ENCODE results near the gene TMEM9. TPM values are rescaled to one million over a fixed set of nuclear protein-coding genes. Genes with fewer than 3 reads are reported as not detected.

Gene TMEM9
- total and polyA plus RNA-seq, 2 of the 8 experiments (the other 6 are each of a cell fraction or from before 2014, with no cell fraction given) = 79.9 to 181 TPM

DNA sequence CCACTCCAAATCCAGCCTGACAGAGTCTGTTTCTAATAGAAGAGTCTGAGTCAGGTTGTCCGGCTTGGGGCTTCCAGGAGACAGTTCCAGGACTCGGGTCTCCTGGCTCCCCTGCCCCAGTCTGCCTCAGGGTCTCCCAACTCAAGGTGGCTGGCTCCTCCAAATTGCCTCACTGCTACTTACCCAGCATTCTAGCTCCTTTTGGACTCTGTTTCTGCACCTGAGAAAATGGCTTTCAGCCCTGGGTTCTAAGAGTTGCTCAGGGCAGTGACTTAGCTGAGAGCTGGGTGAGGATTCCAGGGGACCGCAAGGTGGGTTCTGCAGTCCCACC, 30.8 kb upstream of the TMEM9 start (continued):
- TF ChIP-seq, protein P1, sequence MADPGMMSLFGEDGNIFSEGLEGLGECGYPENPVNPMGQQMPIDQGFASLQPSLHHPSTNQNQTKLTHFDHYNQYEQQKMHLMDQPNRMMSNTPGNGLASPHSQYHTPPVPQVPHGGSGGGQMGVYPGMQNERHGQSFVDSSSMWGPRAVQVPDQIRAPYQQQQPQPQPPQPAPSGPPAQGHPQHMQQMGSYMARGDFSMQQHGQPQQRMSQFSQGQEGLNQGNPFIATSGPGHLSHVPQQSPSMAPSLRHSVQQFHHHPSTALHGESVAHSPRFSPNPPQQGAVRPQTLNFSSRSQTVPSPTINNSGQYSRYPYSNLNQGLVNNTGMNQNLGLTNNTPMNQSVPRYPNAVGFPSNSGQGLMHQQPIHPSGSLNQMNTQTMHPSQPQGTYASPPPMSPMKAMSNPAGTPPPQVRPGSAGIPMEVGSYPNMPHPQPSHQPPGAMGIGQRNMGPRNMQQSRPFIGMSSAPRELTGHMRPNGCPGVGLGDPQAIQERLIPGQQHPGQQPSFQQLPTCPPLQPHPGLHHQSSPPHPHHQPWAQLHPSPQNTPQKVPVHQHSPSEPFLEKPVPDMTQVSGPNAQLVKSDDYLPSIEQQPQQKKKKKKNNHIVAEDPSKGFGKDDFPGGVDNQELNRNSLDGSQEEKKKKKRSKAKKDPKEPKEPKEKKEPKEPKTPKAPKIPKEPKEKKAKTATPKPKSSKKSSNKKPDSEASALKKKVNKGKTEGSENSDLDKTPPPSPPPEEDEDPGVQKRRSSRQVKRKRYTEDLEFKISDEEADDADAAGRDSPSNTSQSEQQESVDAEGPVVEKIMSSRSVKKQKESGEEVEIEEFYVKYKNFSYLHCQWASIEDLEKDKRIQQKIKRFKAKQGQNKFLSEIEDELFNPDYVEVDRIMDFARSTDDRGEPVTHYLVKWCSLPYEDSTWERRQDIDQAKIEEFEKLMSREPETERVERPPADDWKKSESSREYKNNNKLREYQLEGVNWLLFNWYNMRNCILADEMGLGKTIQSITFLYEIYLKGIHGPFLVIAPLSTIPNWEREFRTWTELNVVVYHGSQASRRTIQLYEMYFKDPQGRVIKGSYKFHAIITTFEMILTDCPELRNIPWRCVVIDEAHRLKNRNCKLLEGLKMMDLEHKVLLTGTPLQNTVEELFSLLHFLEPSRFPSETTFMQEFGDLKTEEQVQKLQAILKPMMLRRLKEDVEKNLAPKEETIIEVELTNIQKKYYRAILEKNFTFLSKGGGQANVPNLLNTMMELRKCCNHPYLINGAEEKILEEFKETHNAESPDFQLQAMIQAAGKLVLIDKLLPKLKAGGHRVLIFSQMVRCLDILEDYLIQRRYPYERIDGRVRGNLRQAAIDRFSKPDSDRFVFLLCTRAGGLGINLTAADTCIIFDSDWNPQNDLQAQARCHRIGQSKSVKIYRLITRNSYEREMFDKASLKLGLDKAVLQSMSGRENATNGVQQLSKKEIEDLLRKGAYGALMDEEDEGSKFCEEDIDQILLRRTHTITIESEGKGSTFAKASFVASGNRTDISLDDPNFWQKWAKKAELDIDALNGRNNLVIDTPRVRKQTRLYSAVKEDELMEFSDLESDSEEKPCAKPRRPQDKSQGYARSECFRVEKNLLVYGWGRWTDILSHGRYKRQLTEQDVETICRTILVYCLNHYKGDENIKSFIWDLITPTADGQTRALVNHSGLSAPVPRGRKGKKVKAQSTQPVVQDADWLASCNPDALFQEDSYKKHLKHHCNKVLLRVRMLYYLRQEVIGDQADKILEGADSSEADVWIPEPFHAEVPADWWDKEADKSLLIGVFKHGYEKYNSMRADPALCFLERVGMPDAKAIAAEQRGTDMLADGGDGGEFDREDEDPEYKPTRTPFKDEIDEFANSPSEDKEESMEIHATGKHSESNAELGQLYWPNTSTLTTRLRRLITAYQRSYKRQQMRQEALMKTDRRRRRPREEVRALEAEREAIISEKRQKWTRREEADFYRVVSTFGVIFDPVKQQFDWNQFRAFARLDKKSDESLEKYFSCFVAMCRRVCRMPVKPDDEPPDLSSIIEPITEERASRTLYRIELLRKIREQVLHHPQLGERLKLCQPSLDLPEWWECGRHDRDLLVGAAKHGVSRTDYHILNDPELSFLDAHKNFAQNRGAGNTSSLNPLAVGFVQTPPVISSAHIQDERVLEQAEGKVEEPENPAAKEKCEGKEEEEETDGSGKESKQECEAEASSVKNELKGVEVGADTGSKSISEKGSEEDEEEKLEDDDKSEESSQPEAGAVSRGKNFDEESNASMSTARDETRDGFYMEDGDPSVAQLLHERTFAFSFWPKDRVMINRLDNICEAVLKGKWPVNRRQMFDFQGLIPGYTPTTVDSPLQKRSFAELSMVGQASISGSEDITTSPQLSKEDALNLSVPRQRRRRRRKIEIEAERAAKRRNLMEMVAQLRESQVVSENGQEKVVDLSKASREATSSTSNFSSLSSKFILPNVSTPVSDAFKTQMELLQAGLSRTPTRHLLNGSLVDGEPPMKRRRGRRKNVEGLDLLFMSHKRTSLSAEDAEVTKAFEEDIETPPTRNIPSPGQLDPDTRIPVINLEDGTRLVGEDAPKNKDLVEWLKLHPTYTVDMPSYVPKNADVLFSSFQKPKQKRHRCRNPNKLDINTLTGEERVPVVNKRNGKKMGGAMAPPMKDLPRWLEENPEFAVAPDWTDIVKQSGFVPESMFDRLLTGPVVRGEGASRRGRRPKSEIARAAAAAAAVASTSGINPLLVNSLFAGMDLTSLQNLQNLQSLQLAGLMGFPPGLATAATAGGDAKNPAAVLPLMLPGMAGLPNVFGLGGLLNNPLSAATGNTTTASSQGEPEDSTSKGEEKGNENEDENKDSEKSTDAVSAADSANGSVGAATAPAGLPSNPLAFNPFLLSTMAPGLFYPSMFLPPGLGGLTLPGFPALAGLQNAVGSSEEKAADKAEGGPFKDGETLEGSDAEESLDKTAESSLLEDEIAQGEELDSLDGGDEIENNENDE (IDR thresholded peaks at IDR 0.05; ENCODE audit: insufficient replicate concordance, low read length) = no peak
- no peak for TF ChIP-seq SP1 (IDR thresholded peaks at IDR 0.05; ENCODE audit: low read depth, low read length)
- TF ChIP-seq EP300 (IDR thresholded peaks at IDR 0.05; ENCODE audit: borderline replicate concordance in 1 of 2, low read depth in 2 of 2, low read length in 2 of 2) = no peak
- TF ChIP-seq TBP (IDR thresholded peaks at IDR 0.05; ENCODE audit: low read depth, low read length) = no peak
- TF ChIP-seq TCF12 (IDR thresholded peaks at IDR 0.05; ENCODE audit: low read depth, low read length) = no peak
- TF ChIP-seq HDAC2 (IDR thresholded peaks at IDR 0.05; ENCODE audit: borderline replicate concordance in 1 of 2, low read depth in 2 of 2, low read length in 2 of 2) = no peak
- no peak for TF ChIP-seq TEAD4 (IDR thresholded peaks at IDR 0.05; ENCODE audit: low read depth, low read length)
- no peak for TF ChIP-seq CREB1 (IDR thresholded peaks at IDR 0.05)
- TF ChIP-seq CHD2 (IDR thresholded peaks at IDR 0.05; ENCODE audit: low read length) = no peak
- TF ChIP-seq EZH2 (IDR thresholded peaks at IDR 0.05; ENCODE audit: low read depth, low read length, severe bottlenecking) = no peak
- TF ChIP-seq PHF8 (conservative IDR thresholded peaks at IDR 0.05; ENCODE audit: low read depth, low read length) = no peak
- no peak for TF ChIP-seq KDM5A (IDR thresholded peaks at IDR 0.05; ENCODE audit: low read length)
